K562 (cell line): ENCODE measurements around the gene AP1M2. TPM values are rescaled to one million over a fixed set of nuclear protein-coding genes. Genes with fewer than 3 reads are reported as not detected.

Experiments used
- ATAC-seq: fragments of 200-7000 bp; cut with Tn5 transposase; 3 replicates; pipeline ENCODE4 v1.9.1; 2020; ENCODE audit warnings: moderate library complexity
- BruUV-seq: library from RNA; stranded (reverse); fragments of 400-500 nt; replicated peaks from 2 replicates; lab custom pipeline; 2021; lab: Mats Ljungman, UMichigan
- CTCF ChIA-PET: fragments of 300-600 bp; formaldehyde crosslinking; extraction: SDS; loops from one replicate; lab custom pipeline; 2021; ENCODE audit warnings: low intra/inter-chr PET ratio; lab: Yijun Ruan, JAX
- POLR2A ChIA-PET: fragments of 300-600, 350-650 bp; sonication (Branson Sonifier 250); formaldehyde crosslinking; extraction: SDS; loops from one replicate; lab custom pipeline; 2021; ENCODE audit warnings: antibody characterized with exemption, inconsistent platforms; lab: Yijun Ruan, JAX
- DNase-seq, 4 experiments: peaks; one replicate each; pipeline versions ENCODE4 v3.0.0 to v3.0.0-alpha.2; 2011 to 2018; ENCODE audit warnings: low spot score in 3 of 4, mixed read lengths in 3 of 4; ENCODE audit errors: extremely low read depth in 1 of 4
- FAIRE-seq: peaks from 2 replicates; lab custom pipeline; 2011; peaks lifted over from hg19 to GRCh38; lab: Jason Lieb, UNC
- H2AFZ ChIP-seq: 2 replicates; pipeline ENCODE4 v1.6.0; 2011; ENCODE audit warnings: low read depth, low read length, control low read depth, inconsistent platforms
- H3K27ac ChIP-seq: fragments of 200-600 bp; 3 replicates; pipeline ENCODE4 v1.8.0; 2011; ENCODE audit warnings: low read depth, mild to moderate bottlenecking, control low read depth, inconsistent platforms, low read length, moderate library complexity, mixed read lengths; ENCODE audit errors: extremely low read depth
- H3K27me3 ChIP-seq, 2 experiments: fragments of 300-600 bp in 1 of 2; 2 replicates in 1 of 2; 3 replicates in 1 of 2; pipeline versions ENCODE4 v1.6.0 to v1.8.0; 2011; ENCODE audit warnings: inconsistent platforms in 2 of 2, low read length in 2 of 2, mild to moderate bottlenecking in 1 of 2, mixed read lengths in 1 of 2, moderate library complexity in 1 of 2; ENCODE audit not compliant: control insufficient read depth in 2 of 2, insufficient read depth in 2 of 2
- H3K36me3 ChIP-seq: fragments of 300-600 bp; 3 replicates; pipeline ENCODE4 v1.8.0; 2011; ENCODE audit warnings: mild to moderate bottlenecking, low read length, inconsistent platforms; ENCODE audit not compliant: control insufficient read depth, insufficient read depth
- H3K4me1 ChIP-seq, 2 experiments: fragments of 200-600 bp in 1 of 2; replicated peaks in 1 of 2; 2 replicates in 1 of 2; 3 replicates in 1 of 2; pipeline versions ENCODE4 v1.5.1 to v1.8.0; 2011; ENCODE audit warnings: inconsistent platforms in 2 of 2, low read length in 2 of 2, mild to moderate bottlenecking in 1 of 2, mixed read lengths in 1 of 2, moderate library complexity in 1 of 2; ENCODE audit not compliant: control insufficient read depth in 2 of 2, insufficient read depth in 2 of 2
- H3K4me2 ChIP-seq: 2 replicates; pipeline ENCODE4 v1.6.1; 2011; ENCODE audit warnings: low read length, control low read depth, inconsistent platforms, mixed read lengths; ENCODE audit not compliant: insufficient read depth
- H3K4me3 ChIP-seq: fragments of 200-600 bp; sonication (generic), shearing (Covaris generic); 2 replicates; pipeline ENCODE4 v1.5.1; 2016; ENCODE audit warnings: control low read depth, inconsistent platforms
- H3K79me2 ChIP-seq: fragments of 200-600 bp; 3 replicates; pipeline ENCODE4 v1.8.0; 2011; ENCODE audit warnings: low read length, inconsistent platforms; ENCODE audit not compliant: control insufficient read depth, insufficient read depth
- H3K9ac ChIP-seq, 2 experiments: 2 replicates each; pipeline versions ENCODE4 v1.6.0 to v1.6.1; 2011; ENCODE audit warnings: low read depth in 2 of 2, low read length in 2 of 2, control low read depth in 1 of 2, inconsistent platforms in 1 of 2, mild to moderate bottlenecking in 1 of 2, mixed read lengths in 1 of 2; ENCODE audit not compliant: insufficient read depth in 1 of 2
- H3K9me1 ChIP-seq: one replicate; pipeline ENCODE4 v1.6.0; 2011; ENCODE audit warnings: inconsistent platforms, mild to moderate bottlenecking, low read length, moderate library complexity; ENCODE audit not compliant: control insufficient read depth, insufficient read depth
- H3K9me3 ChIP-seq: replicated peaks from 2 replicates; pipeline ENCODE4 v1.5.1; 2011; ENCODE audit warnings: low read depth, low read length, inconsistent platforms; ENCODE audit not compliant: control insufficient read depth, insufficient read depth
- H4K20me1 ChIP-seq: replicated peaks from 2 replicates; pipeline ENCODE4 v1.6.1; 2011; ENCODE audit warnings: low read length, inconsistent platforms, mixed read lengths; ENCODE audit not compliant: control insufficient read depth, insufficient read depth
- BHLHE40 ChIP-seq: IDR thresholded peaks from 2 replicates; pipeline ENCODE4 v1.6.1; 2011; ENCODE audit warnings: low read length, improper control_type of control experiment
- EHMT2 ChIP-seq: fragments of 450-650 bp; IDR thresholded peaks from 2 replicates; pipeline ENCODE4 v1.6.1; 2018; ENCODE audit warnings: antibody characterized with exemption
- POLR2H ChIP-seq: IDR thresholded peaks from 2 replicates; pipeline ENCODE4 v1.6.1; 2016; ENCODE audit warnings: missing genetic modification characterization, low read depth, mild to moderate bottlenecking, control low read depth, missing compliant biosample characterization, moderate library complexity
- PRMT5 ChIP-seq: sonication (generic); formaldehyde crosslinking; IDR thresholded peaks from 2 replicates; pipeline ENCODE4 v1.5.0; 2020; ENCODE audit warnings: missing genetic modification reagents
- RHOXF2B ChIP-seq: fragments of 250-450 bp; sonication (Bioruptor Pico); conservative IDR thresholded peaks from 2 replicates; pipeline ENCODE4 v1.5.1; 2021
- XRCC5 ChIP-seq: fragments of 200-400 bp; formaldehyde crosslinking; IDR thresholded peaks from 2 replicates; pipeline ENCODE4 v1.6.1; 2017; ENCODE audit warnings: low read depth, mild to moderate bottlenecking, low read length
- ZNF143 ChIP-seq: sonication (generic); formaldehyde crosslinking; IDR thresholded peaks from 2 replicates; pipeline ENCODE4 v1.9.0; 2022; ENCODE audit warnings: mild to moderate bottlenecking, missing genetic modification reagents
- ZNF24 ChIP-seq: fragments of 450-650 bp; IDR thresholded peaks from 2 replicates; pipeline ENCODE4 v1.6.1; 2016
- WGBS: fragments of 100-300 bp; shearing (Covaris generic); methylation state at CpG from one replicate; pipeline ENCODE4 v1.1.6; 2016; ENCODE audit warnings: low coverage, mixed read lengths; ENCODE audit not compliant: insufficient coverage; ENCODE audit errors: missing lambda C conversion rate; 5-methylcytosine and 5-hydroxymethylcytosine counted together
- in situ Hi-C: fragments of 300-500 bp; cut with MboI; formaldehyde crosslinking; loops from 4 replicates; pipeline ENCODE4 v1.15.0; 2018; ENCODE audit warnings: inconsistent platforms, mixed read lengths
- intact Hi-C: fragments of 100-400 bp; cut with micrococcal nuclease; formaldehyde crosslinking; loops from 2 replicates; pipeline ENCODE4 v1.14.2; 2022
- polyA plus RNA-seq, 8 experiments: library from polyadenylated mRNA; depleted of rRNA in 4 of 8; stranded (reverse) in 5 of 8; unstranded in 3 of 8; fragments of >200 nt; fragmentation: Nextera tagmentation in 2 of 8; fragmentation: Illumina TruSeq in 1 of 8; extraction: Ambion mirVana in 2 of 8; extraction: Trizol in 1 of 8; gene quantifications; 2 replicates each; pipeline versions ENCODE4 v1.2.1 to v1.2.3, GENCODE V29; 2011 to 2014; ENCODE audit warnings: inconsistent platforms in 1 of 8, missing spikeins in 1 of 8
- total RNA-seq, 7 experiments: library from RNA; depleted of rRNA in 6 of 7; stranded (reverse); fragments of >200 nt in 6 of 7; fragmentation: Illumina TruSeq in 2 of 7; extraction: Trizol in 2 of 7; gene quantifications; 2 replicates each; pipeline versions ENCODE4 v1.2.1 to v1.2.3, GENCODE V29; 2011 to 2021; ENCODE audit warnings: low replicate concordance in 1 of 7
- TF ChIP-seq, protein P1 (sequence below): fragments of 450-650 bp; formaldehyde crosslinking; IDR thresholded peaks from 2 replicates; pipeline ENCODE4 v1.4.0; 2022; ENCODE audit warnings: missing genetic modification characterization
- TF ChIP-seq, protein P2 (sequence below), 2 experiments: fragments of 450-650 bp; IDR thresholded peaks; 2 replicates each; pipeline ENCODE4 v1.6.1; 2016

The AP1M2 gene
- total and polyA plus RNA-seq, 9 of the 15 experiments (the other 6 are each of a cell fraction or from before 2014, with no cell fraction given), result 0.33 to 1.4 (median 0.89) TPM; not detected in 1

DNA sequence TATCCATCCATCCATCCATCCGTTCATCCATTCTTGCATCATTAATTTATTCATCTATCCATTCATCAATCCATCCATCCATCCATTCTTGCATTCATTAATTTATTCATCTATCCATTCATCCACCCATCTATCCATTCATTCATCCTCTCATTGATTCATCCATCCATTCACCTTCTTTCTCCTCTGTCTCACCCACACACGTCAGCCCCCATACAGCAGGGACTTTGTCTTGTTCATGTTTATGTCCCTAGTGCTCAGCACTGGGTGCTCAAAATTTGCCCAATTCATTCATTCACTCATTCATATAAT is 683 bp upstream of the AP1M2 start:
- FAIRE-seq, result no peak
- CTCF ChIA-PET, result no interaction called here
- 5% methylated on average over 2 of the region's 2 CpGs for WGBS

DNA sequence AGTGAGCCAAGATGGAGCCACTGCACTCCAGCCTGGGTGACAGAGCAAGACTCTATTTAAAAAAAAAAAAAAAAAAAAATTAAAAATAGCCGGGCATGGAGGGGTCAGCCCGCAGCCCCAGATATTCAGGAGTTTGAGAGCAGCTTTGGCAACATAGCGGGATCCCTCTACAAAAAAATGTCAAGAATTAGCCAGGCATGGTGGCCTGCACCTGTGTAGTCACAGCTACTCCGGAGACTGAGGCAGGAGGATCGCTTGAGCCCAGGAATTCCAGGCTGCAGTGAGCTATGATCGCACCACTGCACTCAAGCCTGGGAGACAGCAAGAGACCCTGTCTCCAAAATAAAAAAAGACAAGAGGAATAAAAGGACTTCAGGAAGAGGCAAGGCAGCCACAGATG is 716 bp downstream of the AP1M2 start:
- H3K27me3 ChIP-seq, result peaks cover 0 to 10% of the 10 kb centered on the region in 2 experiments; a peak in 3 of 5 replicates
- H3K4me3 ChIP-seq, result no peak overlapping the region
- DNase-seq, result no peak
- CTCF ChIA-PET, result no interaction called here
- no peaks in the 10 kb centered on the region for H3K9me3 ChIP-seq
- POLR2A ChIA-PET, result interaction anchor here (0.7 kb wide), 1 partner anchor 65 kb away, joined by 3 read pairs; no protein-coding TSS in a partner anchor
- WGBS, result 22% methylated on average over 6 of the region's 6 CpGs
- H3K27ac ChIP-seq, result no peak overlapping the region
- peaks cover 5 to 12% of the 10 kb centered on the region in 2 experiments; a peak in 4 of 5 replicates for H3K4me1 ChIP-seq
- no peaks in the 10 kb centered on the region for H3K36me3 ChIP-seq
- in situ Hi-C loops (no loop called here), intact Hi-C loops (no loop called here)
- no peak overlapping the region for H2AFZ ChIP-seq
- BruUV-seq, result no TSS peak
- FAIRE-seq, result no peak
- H4K20me1 ChIP-seq, result no peaks in the 10 kb centered on the region
- ATAC-seq, result no peak
- H3K9ac ChIP-seq, result no peak overlapping the region
- H3K79me2 ChIP-seq, result no peaks in the 10 kb centered on the region
- no peaks in the 10 kb centered on the region for H3K9me1 ChIP-seq
- no peak overlapping the region for H3K4me2 ChIP-seq
- TF ChIP-seq, protein P1, sequence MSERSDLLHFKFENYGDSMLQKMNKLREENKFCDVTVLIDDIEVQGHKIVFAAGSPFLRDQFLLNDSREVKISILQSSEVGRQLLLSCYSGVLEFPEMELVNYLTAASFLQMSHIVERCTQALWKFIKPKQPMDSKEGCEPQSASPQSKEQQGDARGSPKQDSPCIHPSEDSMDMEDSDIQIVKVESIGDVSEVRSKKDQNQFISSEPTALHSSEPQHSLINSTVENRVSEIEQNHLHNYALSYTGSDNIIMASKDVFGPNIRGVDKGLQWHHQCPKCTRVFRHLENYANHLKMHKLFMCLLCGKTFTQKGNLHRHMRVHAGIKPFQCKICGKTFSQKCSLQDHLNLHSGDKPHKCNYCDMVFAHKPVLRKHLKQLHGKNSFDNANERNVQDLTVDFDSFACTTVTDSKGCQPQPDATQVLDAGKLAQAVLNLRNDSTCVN, result no peak
- TF ChIP-seq, protein P2, sequence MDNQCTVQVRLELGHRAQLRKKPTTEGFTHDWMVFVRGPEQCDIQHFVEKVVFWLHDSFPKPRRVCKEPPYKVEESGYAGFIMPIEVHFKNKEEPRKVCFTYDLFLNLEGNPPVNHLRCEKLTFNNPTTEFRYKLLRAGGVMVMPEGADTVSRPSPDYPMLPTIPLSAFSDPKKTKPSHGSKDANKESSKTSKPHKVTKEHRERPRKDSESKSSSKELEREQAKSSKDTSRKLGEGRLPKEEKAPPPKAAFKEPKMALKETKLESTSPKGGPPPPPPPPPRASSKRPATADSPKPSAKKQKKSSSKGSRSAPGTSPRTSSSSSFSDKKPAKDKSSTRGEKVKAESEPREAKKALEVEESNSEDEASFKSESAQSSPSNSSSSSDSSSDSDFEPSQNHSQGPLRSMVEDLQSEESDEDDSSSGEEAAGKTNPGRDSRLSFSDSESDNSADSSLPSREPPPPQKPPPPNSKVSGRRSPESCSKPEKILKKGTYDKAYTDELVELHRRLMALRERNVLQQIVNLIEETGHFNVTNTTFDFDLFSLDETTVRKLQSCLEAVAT (IDR thresholded peaks at IDR 0.05), result no peak
- TF ChIP-seq BHLHE40 (no peak), PRMT5 (CRISPR knock-in tag) (no peak), ZNF143 (CRISPR knock-in tag) (no peak), RHOXF2B (CRISPR knock-in tag) (no peak)

More for the DNA sequence above, 683 bp upstream of the AP1M2 start:
- peaks cover 0 to 10% of the 10 kb centered on the region in 2 experiments; a peak in 3 of 5 replicates for H3K27me3 ChIP-seq
- in situ Hi-C loops (no loop called here), intact Hi-C loops (no loop called here)
- no peak overlapping the region for H3K27ac ChIP-seq
- no peaks in the 10 kb centered on the region for H3K36me3 ChIP-seq
- no TSS peak for BruUV-seq
- no peaks in the 10 kb centered on the region for H3K9me1 ChIP-seq
- H4K20me1 ChIP-seq, result no peaks in the 10 kb centered on the region
- no peak overlapping the region for H3K4me2 ChIP-seq
- H3K4me1 ChIP-seq, result peaks cover 5 to 9% of the 10 kb centered on the region in 2 experiments; a peak in 3 of 5 replicates
- H2AFZ ChIP-seq, result no peak overlapping the region
- H3K79me2 ChIP-seq, result no peaks in the 10 kb centered on the region
- H3K4me3 ChIP-seq, result no peak overlapping the region
- H3K9me3 ChIP-seq, result no peaks in the 10 kb centered on the region
- 0 out of 2 replicates have a peak, but pooled peaks have one; percentile 2 for TF ChIP-seq EHMT2
- TF ChIP-seq ZNF24, result 0 out of 2 replicates have a peak, but pooled peaks have one; percentile 42
- TF ChIP-seq POLR2H (tag), result no peak
- no peak for TF ChIP-seq XRCC5
- DNase-seq, result peak in 1 of 4 experiments; percentile 4
- no peak overlapping the region for H3K9ac ChIP-seq
- ATAC-seq, result no peak
- POLR2A ChIA-PET, result no interaction called here
